ENCODE results near the gene KCNN4.
"Not testable (repeated sequence)": the region's sequence is repeated elsewhere in the genome, so short reads cannot be mapped to it uniquely, and the experiment has no call there.

KCNN4 gene

GRCh38 chr19:43774103-43774939, 6.5 kb downstream of the KCNN4 start:
- no peak overlapping the region for H3K4me3 ChIP-seq (ENCODE audit: low read length)
- no peak for TF ChIP-seq ZNF274 (IDR thresholded peaks at IDR 0.05; ENCODE audit: low read depth, low read length)

GRCh38 chr19:43773725-43774102, 7.1 kb downstream of the KCNN4 start:
- H3K4me3 ChIP-seq (ENCODE audit: low read length): no peak overlapping the region
- TF ChIP-seq ZNF274 (IDR thresholded peaks at IDR 0.05; ENCODE audit: low read depth, low read length): no peak

- H3K4me3 ChIP-seq (ENCODE audit: low read length): no peak overlapping the region
- TF ChIP-seq ZNF274 (IDR thresholded peaks at IDR 0.05; ENCODE audit: low read depth, low read length): no peak
These were observed 11.5 kb downstream of the KCNN4 start for GRCh38 chr19:43769256-43769655.

- no peak overlapping the region for H3K4me3 ChIP-seq (ENCODE audit: low read length)
- no peak for TF ChIP-seq ZNF274 (IDR thresholded peaks at IDR 0.05; ENCODE audit: low read depth, low read length)
These were observed 12.3 kb downstream of the KCNN4 start for GRCh38 chr19:43768273-43769050.

GRCh38 chr19:43767818-43768217, 13.0 kb downstream of the KCNN4 start:
- no peak for TF ChIP-seq ZNF274 (IDR thresholded peaks at IDR 0.05; ENCODE audit: low read depth, low read length)
- H3K4me3 ChIP-seq (ENCODE audit: low read length): no peak overlapping the region

- no peak for TF ChIP-seq ZNF274 (IDR thresholded peaks at IDR 0.05; ENCODE audit: low read depth, low read length)
- H3K4me3 ChIP-seq (ENCODE audit: low read length): no peak overlapping the region
These were observed 13.5 kb downstream of the KCNN4 start for GRCh38 chr19:43767316-43767715.

- H3K4me3 ChIP-seq (ENCODE audit: low read length): no peak overlapping the region; the same call in 1 of the 2 replicates
- no peak for TF ChIP-seq ZNF274 (IDR thresholded peaks at IDR 0.05; ENCODE audit: low read depth, low read length)
These were observed 14.1 kb downstream of the KCNN4 start for GRCh38 chr19:43766755-43767043.

- H3K4me3 ChIP-seq (ENCODE audit: low read length): no peak overlapping the region; the same call in 1 of the 2 replicates
- no peak for TF ChIP-seq ZNF274 (IDR thresholded peaks at IDR 0.05; ENCODE audit: low read depth, low read length)
These were observed 15.5 kb downstream of the KCNN4 start for GRCh38 chr19:43765109-43765876.

- H3K4me3 ChIP-seq (ENCODE audit: low read length): not testable (repeated sequence)
These were observed 16.1 kb downstream of the KCNN4 start for GRCh38 chr19:43764684-43765083.

GRCh38 chr19:43763473-43763939, 17.3 kb downstream of the KCNN4 start:
- no peak overlapping the region; the same call in 1 of the 2 replicates for H3K4me3 ChIP-seq (ENCODE audit: low read length)
- no peak for TF ChIP-seq ZNF274 (IDR thresholded peaks at IDR 0.05; ENCODE audit: low read depth, low read length)

- no peak for TF ChIP-seq ZNF274 (IDR thresholded peaks at IDR 0.05; ENCODE audit: low read depth, low read length)
- no peak overlapping the region for H3K4me3 ChIP-seq (ENCODE audit: low read length)
These were observed 18.0 kb downstream of the KCNN4 start for GRCh38 chr19:43762814-43763213.

- H3K4me3 ChIP-seq (ENCODE audit: low read length): no peak overlapping the region
- no peak for TF ChIP-seq ZNF274 (IDR thresholded peaks at IDR 0.05; ENCODE audit: low read depth, low read length)
These were observed 19.8 kb downstream of the KCNN4 start for GRCh38 chr19:43760941-43761340.

- TF ChIP-seq ZNF274 (IDR thresholded peaks at IDR 0.05; ENCODE audit: low read depth, low read length): no peak
- no peak overlapping the region for H3K4me3 ChIP-seq (ENCODE audit: low read length)
These were observed 21.3 kb downstream of the KCNN4 start for GRCh38 chr19:43759515-43759914.

- H3K4me3 ChIP-seq (ENCODE audit: low read length): peak overlapping the region; percentile 73
- TF ChIP-seq ZNF274 (IDR thresholded peaks at IDR 0.05; ENCODE audit: low read depth, low read length): no peak
These were observed 25.4 kb downstream of the KCNN4 start for GRCh38 chr19:43755256-43755801.
